DND-41 (cell line): Measurements from ENCODE around the gene IL37.

Experiments
- ATAC-seq: fragments of 200-7000 bp; cut with Tn5 transposase; 3 replicates; pipeline ENCODE4 v1.9.1; 2021; ENCODE audit warnings: low read depth; ENCODE audit not compliant: insufficient read depth
- DNase-seq: peaks from one replicate; pipeline ENCODE4 v3.0.0-alpha.2; 2020
- H2AFZ ChIP-seq: 2 replicates; pipeline ENCODE4 v1.6.0; 2012; ENCODE audit warnings: low read depth, low read length
- H3K27ac ChIP-seq: 2 replicates; pipeline ENCODE4 v1.5.1; 2012; ENCODE audit warnings: low read length, inconsistent platforms
- H3K27me3 ChIP-seq: fragments of 200-600 bp; sonication (generic); 2 replicates; pipeline ENCODE4 v1.6.0; 2012; ENCODE audit warnings: low read length, mild to moderate bottlenecking, inconsistent platforms; ENCODE audit not compliant: insufficient read depth, poor library complexity
- H3K36me3 ChIP-seq: 2 replicates; pipeline ENCODE4 v1.5.1; 2012; ENCODE audit warnings: low read length, inconsistent platforms; ENCODE audit not compliant: insufficient read depth
- H3K4me1 ChIP-seq: 2 replicates; pipeline ENCODE4 v1.5.1; 2012; ENCODE audit warnings: mild to moderate bottlenecking, low read length; ENCODE audit not compliant: insufficient read depth
- H3K4me2 ChIP-seq: 2 replicates; pipeline ENCODE4 v1.6.0; 2012; ENCODE audit warnings: mild to moderate bottlenecking, moderate library complexity, low read length, inconsistent platforms; ENCODE audit not compliant: insufficient read depth
- H3K4me3 ChIP-seq, 2 experiments: fragments of 200-600 bp in 1 of 2; shearing (Covaris generic) in 1 of 2; 2 replicates each; pipeline ENCODE4 v1.5.1; 2012 to 2016; ENCODE audit warnings: inconsistent platforms in 2 of 2, low read length in 2 of 2, mild to moderate bottlenecking in 2 of 2, low read depth in 1 of 2, moderate library complexity in 1 of 2
- H3K79me2 ChIP-seq: 2 replicates; pipeline ENCODE4 v1.6.0; 2012; ENCODE audit warnings: low read length, inconsistent platforms; ENCODE audit not compliant: insufficient read depth
- H3K9ac ChIP-seq: 2 replicates; pipeline ENCODE4 v1.6.0; 2012; ENCODE audit warnings: low read depth, mild to moderate bottlenecking, inconsistent platforms, low read length, moderate library complexity
- H3K9me3 ChIP-seq: 2 replicates; pipeline ENCODE4 v1.5.1; 2012; ENCODE audit warnings: low read length, moderate library complexity, mild to moderate bottlenecking, inconsistent platforms; ENCODE audit not compliant: insufficient read depth, severe bottlenecking
- H4K20me1 ChIP-seq: 2 replicates; pipeline ENCODE4 v1.6.0; 2012; ENCODE audit warnings: low read length; ENCODE audit not compliant: insufficient read depth
- CTCF ChIP-seq: IDR thresholded peaks from 2 replicates; pipeline ENCODE4 v1.5.1; 2012; ENCODE audit warnings: borderline replicate concordance, low read length, moderate library complexity, mild to moderate bottlenecking; ENCODE audit not compliant: poor library complexity, severe bottlenecking; ENCODE audit errors: extremely low read depth
- EZH2 ChIP-seq: IDR thresholded peaks from 3 replicates; pipeline ENCODE4 v1.6.1; 2012; ENCODE audit warnings: borderline replicate concordance, low read depth, mild to moderate bottlenecking, moderate library complexity, low read length, inconsistent platforms; ENCODE audit not compliant: severe bottlenecking

The IL37 gene

DNA sequence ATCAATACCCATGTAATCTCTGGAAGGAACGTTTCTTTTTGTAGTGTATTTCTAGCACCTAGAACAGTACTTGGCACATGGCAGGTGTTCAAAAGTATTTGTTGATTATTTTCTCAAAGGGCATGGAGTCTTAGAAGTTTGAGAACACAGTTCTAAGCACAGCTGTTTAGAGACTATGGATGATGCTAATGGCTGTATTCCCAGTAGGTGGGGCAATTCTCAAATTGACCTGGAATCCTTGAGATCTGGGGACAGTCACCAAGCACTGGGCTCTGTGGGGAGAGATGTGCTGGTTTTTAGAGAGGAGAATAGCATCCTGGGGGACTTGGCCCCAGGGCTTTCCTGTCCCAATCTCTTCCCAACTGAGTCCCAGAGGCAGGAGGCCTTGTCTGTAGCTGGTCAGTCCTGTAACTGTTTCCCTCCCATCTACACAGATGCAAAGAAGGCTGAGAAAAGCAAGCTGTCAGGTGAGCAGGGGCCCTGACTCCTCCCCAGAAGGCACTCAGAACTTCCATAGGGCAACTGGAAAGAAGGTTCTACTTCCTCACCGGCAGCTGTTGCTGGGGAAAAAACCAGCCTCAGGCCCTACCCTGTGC, 49.4 kb downstream of the IL37 start:
- no peaks in the 10 kb centered on the region for H3K9me3 ChIP-seq
- DNase-seq (no peak), ATAC-seq (no peak)
- H3K27me3 ChIP-seq = peaks cover 12% of the 10 kb centered on the region
- H3K9ac ChIP-seq = no peak overlapping the region
- H3K4me1 ChIP-seq = no peaks in the 10 kb centered on the region
- no peaks in the 10 kb centered on the region for H3K79me2 ChIP-seq
- no peak overlapping the region for H2AFZ ChIP-seq
- no peak overlapping the region for H3K4me3 ChIP-seq
- no peaks in the 10 kb centered on the region for H3K36me3 ChIP-seq
- H3K4me2 ChIP-seq = no peak overlapping the region
- no peaks in the 10 kb centered on the region for H4K20me1 ChIP-seq
- TF ChIP-seq EZH2 (no peak), CTCF (no peak)
- no peak overlapping the region for H3K27ac ChIP-seq

DNA sequence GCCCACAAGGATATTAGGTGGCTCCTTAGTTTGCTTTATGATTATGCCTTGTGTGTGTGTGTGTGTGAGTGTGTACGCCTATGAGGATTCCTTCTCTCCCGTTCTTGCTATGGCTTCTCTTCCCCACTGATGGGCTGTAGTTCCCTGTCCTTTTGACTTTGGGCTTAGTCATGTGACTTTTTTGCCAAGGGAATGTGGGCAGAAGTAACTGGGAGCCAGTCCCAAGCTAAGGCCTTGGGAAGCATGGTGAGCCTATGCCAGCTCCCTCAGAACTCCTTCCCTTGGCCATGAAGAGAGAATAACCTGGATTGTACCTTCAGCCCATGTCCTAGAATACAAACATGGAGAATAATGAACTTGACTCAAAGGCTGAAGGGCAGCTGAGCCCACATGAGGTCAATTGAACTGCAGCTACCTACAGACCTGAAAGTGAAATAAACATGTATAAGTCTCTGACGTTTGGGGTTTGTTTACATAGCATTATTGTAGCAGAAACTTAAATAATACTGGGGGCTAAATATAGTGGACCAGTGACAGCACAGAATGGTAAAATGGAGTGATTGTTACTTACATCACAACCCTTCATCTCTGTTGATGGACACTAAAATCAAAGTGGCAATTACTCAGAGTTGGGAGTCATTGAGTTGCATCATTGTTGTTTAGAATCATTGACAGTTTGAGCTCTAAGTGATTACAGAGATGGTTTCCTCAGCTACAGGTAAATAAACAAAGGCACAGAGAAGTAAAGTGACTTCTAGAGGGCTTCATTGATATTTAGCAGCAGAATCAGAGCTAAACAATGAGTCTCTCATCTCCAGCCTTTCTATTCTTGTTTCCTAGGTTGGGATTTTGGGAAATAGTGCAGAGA, 51.6 kb downstream of the IL37 start:
- H3K79me2 ChIP-seq = no peaks in the 10 kb centered on the region
- H3K9ac ChIP-seq = no peak overlapping the region
- DNase-seq = no peak
- H3K9me3 ChIP-seq = no peaks in the 10 kb centered on the region
- no peaks in the 10 kb centered on the region for H3K4me1 ChIP-seq
- H4K20me1 ChIP-seq = no peaks in the 10 kb centered on the region
- no peak overlapping the region for H3K4me3 ChIP-seq
- H3K27me3 ChIP-seq = peaks cover 6% of the 10 kb centered on the region
- H3K36me3 ChIP-seq = no peaks in the 10 kb centered on the region
- TF ChIP-seq EZH2 (no peak), CTCF (no peak)
- no peak for ATAC-seq
- H2AFZ ChIP-seq = no peak overlapping the region
- H3K4me2 ChIP-seq = no peak overlapping the region
- no peak overlapping the region for H3K27ac ChIP-seq

DNA sequence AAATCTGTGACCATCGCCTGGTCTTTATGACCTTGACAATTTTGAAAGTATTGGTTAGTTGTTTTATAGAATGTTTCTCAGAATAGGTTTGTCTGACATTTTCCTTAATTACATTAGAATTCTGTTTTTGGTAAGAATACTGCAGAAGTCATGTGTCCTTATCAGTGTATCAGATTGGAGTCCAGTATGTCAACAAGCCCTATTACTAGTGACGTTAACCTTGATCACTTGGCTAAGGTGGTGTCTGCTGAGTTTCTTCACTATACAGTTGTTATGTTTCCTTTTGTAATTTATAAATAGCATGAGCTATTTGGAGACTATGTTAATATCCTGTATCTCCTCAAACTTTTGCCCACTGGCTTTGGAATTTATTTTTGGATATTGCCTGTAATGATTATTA, 56.1 kb downstream of the IL37 start:
- H3K36me3 ChIP-seq = no peaks in the 10 kb centered on the region
- no peak overlapping the region for H2AFZ ChIP-seq
- no peak overlapping the region for H3K4me2 ChIP-seq
- H3K4me1 ChIP-seq = no peaks in the 10 kb centered on the region
- no peak overlapping the region for H3K4me3 ChIP-seq
- H3K27ac ChIP-seq = no peak overlapping the region
- no peak overlapping the region for H3K9ac ChIP-seq
- H3K9me3 ChIP-seq = no peaks in the 10 kb centered on the region
- DNase-seq (no peak), ATAC-seq (no peak)
- no peaks in the 10 kb centered on the region for H4K20me1 ChIP-seq
- no peak for TF ChIP-seq CTCF
- no peak for TF ChIP-seq EZH2
- peaks cover 9% of the 10 kb centered on the region for H3K27me3 ChIP-seq
- H3K79me2 ChIP-seq = no peaks in the 10 kb centered on the region
